CD14-positive monocyte (primary cell): ENCODE measurements around the gene SNRPE. TPM values are rescaled to one million over a fixed set of nuclear protein-coding genes. Genes with fewer than 3 reads are reported as not detected.

Experiments used
- DNase-seq, 3 donors: peaks; one replicate each; pipeline ENCODE4 v3.0.0-alpha.2; 2011 to 2022
- H2AFZ ChIP-seq: 2 replicates; pipeline ENCODE4 v1.6.0; 2012; ENCODE audit warnings: mild to moderate bottlenecking, low read depth, low read length, inconsistent platforms; ENCODE audit not compliant: insufficient read depth, poor library complexity, severe bottlenecking
- H3K27ac ChIP-seq, 2 donors: 1 replicate in 1 of 2; 2 replicates in 1 of 2; pipeline ENCODE4 v1.5.1; 2012 to 2013; ENCODE audit warnings: low read length in 2 of 2, control low read depth in 1 of 2, inconsistent platforms in 1 of 2, low read depth in 1 of 2, mild to moderate bottlenecking in 1 of 2
- H3K27me3 ChIP-seq, 2 donors: one replicate each; pipeline versions ENCODE4 v1.6.0 to v1.6.1; 2011 to 2013; ENCODE audit warnings: low read length in 2 of 2; ENCODE audit not compliant: control insufficient read depth in 2 of 2, insufficient read depth in 2 of 2
- H3K36me3 ChIP-seq, 2 donors: replicated peaks in 1 of 2; 1 replicate in 1 of 2; 2 replicates in 1 of 2; pipeline versions ENCODE4 v1.5.1 to v1.6.1; 2012 to 2013; ENCODE audit warnings: low read length in 2 of 2, control low read depth in 1 of 2, inconsistent platforms in 1 of 2, mild to moderate bottlenecking in 1 of 2; ENCODE audit not compliant: insufficient read depth in 2 of 2, control insufficient read depth in 1 of 2
- H3K4me1 ChIP-seq, 2 donors: 1 replicate in 1 of 2; 2 replicates in 1 of 2; pipeline versions ENCODE4 v1.5.1 to v1.6.1; 2012 to 2013; ENCODE audit warnings: low read length in 2 of 2, control low read depth in 1 of 2, inconsistent platforms in 1 of 2, mild to moderate bottlenecking in 1 of 2, moderate library complexity in 1 of 2; ENCODE audit not compliant: insufficient read depth in 2 of 2, control insufficient read depth in 1 of 2
- H3K4me2 ChIP-seq: replicated peaks from 2 replicates; pipeline ENCODE3; 2012; ENCODE audit warnings: low read length, moderate library complexity, mild to moderate bottlenecking; ENCODE audit not compliant: poor library complexity, severe bottlenecking; ENCODE audit errors: extremely low read depth
- H3K4me3 ChIP-seq, 3 experiments: fragments of 200-600 bp in 1 of 3; sonication (generic) in 1 of 3; replicated peaks in 1 of 3; 1 replicate in 2 of 3; 2 replicates in 1 of 3; pipeline ENCODE4 v1.5.1; 2011 to 2013; ENCODE audit warnings: low read length in 3 of 3, mild to moderate bottlenecking in 3 of 3, control low read depth in 2 of 3, low read depth in 2 of 3, inconsistent platforms in 1 of 3, moderate library complexity in 1 of 3
- H3K79me2 ChIP-seq: 2 replicates; pipeline ENCODE4 v1.6.0; 2012; ENCODE audit warnings: mild to moderate bottlenecking, control low read depth, inconsistent platforms, low read length, moderate library complexity; ENCODE audit not compliant: insufficient read depth
- H3K9ac ChIP-seq: 2 replicates; pipeline ENCODE4 v1.6.0; 2017; ENCODE audit warnings: low read length, mild to moderate bottlenecking; ENCODE audit not compliant: insufficient read depth, poor library complexity, severe bottlenecking
- H3K9me3 ChIP-seq, 2 donors: replicated peaks in 1 of 2; 1 replicate in 1 of 2; 2 replicates in 1 of 2; pipeline versions ENCODE4 v1.5.1 to v1.6.1; 2012 to 2013; ENCODE audit warnings: low read length in 2 of 2, control low read depth in 1 of 2; ENCODE audit not compliant: control insufficient read depth in 1 of 2, insufficient read depth in 1 of 2
- H4K20me1 ChIP-seq: 2 replicates; pipeline ENCODE4 v1.6.0; 2012; ENCODE audit warnings: mild to moderate bottlenecking, low read length, control low read depth, moderate library complexity; ENCODE audit not compliant: insufficient read depth
- H3K27ac Mint-ChIP-seq, 7 donors: one replicate each; pipeline ENCODE4 v1.8.0; 2020; ENCODE audit warnings: mild to moderate bottlenecking in 7 of 7, mixed read lengths in 7 of 7, moderate library complexity in 6 of 7, inconsistent platforms in 2 of 7
- H3K27me3 Mint-ChIP-seq, 3 donors: one replicate each; pipeline ENCODE4 v1.8.0; 2021 to 2022; ENCODE audit warnings: low read depth in 3 of 3, mild to moderate bottlenecking in 3 of 3, mixed read lengths in 3 of 3, moderate library complexity in 3 of 3, inconsistent platforms in 1 of 3
- H3K36me3 Mint-ChIP-seq, 2 donors: one replicate each; pipeline ENCODE4 v1.8.0; 2020; ENCODE audit warnings: mixed read lengths in 2 of 2, inconsistent platforms in 1 of 2, mild to moderate bottlenecking in 1 of 2
- H3K4me1 Mint-ChIP-seq: one replicate; pipeline ENCODE4 v1.8.0; 2020; ENCODE audit warnings: mild to moderate bottlenecking, mixed read lengths
- H3K4me3 Mint-ChIP-seq, 2 donors: one replicate each; pipeline ENCODE4 v1.8.0; 2020; ENCODE audit warnings: mild to moderate bottlenecking in 2 of 2, mixed read lengths in 2 of 2, moderate library complexity in 1 of 2
- H3K9me3 Mint-ChIP-seq, 7 donors: one replicate each; pipeline ENCODE4 v1.8.0; 2020 to 2022; ENCODE audit warnings: mixed read lengths in 7 of 7, mild to moderate bottlenecking in 6 of 7, moderate library complexity in 6 of 7, inconsistent platforms in 2 of 7
- WGBS: methylation state at CpG from one replicate; pipeline ENCODE4 v1.1.5; 2013; ENCODE audit warnings: missing lambda C conversion rate; ENCODE audit not compliant: insufficient coverage; 5-methylcytosine and 5-hydroxymethylcytosine counted together
- intact Hi-C, 2 donors: fragments of 100-400 bp; cut with micrococcal nuclease; formaldehyde crosslinking; loops; one replicate each; pipeline versions ENCODE4 v1.15.0 to v1.15.1; 2023
- polyA plus RNA-seq, 3 donors: library from polyadenylated mRNA; depleted of rRNA in 1 of 3; unstranded in 2 of 3; stranded (reverse) in 1 of 3; fragments of 300-500 nt in 2 of 3; fragments of >200 nt in 1 of 3; fragmentation: Illumina TruSeq in 2 of 3; gene quantifications; 1 replicate in 2 of 3; 2 replicates in 1 of 3; pipeline ENCODE4 v1.2.3, GENCODE V29; 2012 to 2021
- TF ChIP-seq, protein P1 (sequence below): fragments of 200-600 bp; IDR thresholded peaks from one replicate; pipeline ENCODE4 v1.8.0; 2022; ENCODE audit warnings: antibody characterized with exemption, mild to moderate bottlenecking

SNRPE gene
- polyA plus RNA-seq, 3 donors, result 86.4 to 198 (median 162) TPM

DNA sequence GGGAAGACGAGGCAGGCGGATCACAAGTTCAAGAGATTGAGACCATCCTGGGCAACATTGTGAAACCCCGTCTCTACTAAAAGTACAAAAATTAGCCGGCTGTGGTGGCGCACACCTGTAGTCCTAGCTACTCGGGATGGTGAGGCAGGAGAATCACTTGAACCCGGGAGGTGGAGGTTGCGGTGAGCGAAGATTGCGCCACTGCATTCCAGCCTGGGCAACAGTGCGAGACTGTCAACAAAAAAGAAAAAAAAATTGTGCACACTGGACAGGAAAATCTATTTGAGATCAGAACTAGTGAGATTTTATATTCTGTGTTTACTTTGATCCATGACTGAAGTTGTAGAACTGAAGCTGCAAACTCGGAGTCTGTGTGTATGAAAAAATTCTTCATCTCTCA lies 40.2 kb downstream of the SNRPE start:
- no peak overlapping the region for H3K27ac ChIP-seq
- no peak overlapping the region for H3K27ac Mint-ChIP-seq
- no peaks in the 10 kb centered on the region for H3K9me3 ChIP-seq
- H3K36me3 Mint-ChIP-seq, result no peaks in the 10 kb centered on the region
- H2AFZ ChIP-seq, result no peak overlapping the region
- H3K4me3 ChIP-seq, result no peak overlapping the region
- H4K20me1 ChIP-seq, result no peaks in the 10 kb centered on the region
- no peak overlapping the region for H3K9ac ChIP-seq
- peaks cover 0 to 8% (median 2%) of the 10 kb centered on the region in 7 donors for H3K9me3 Mint-ChIP-seq
- no peaks in the 10 kb centered on the region for H3K27me3 ChIP-seq
- no peaks in the 10 kb centered on the region for H3K36me3 ChIP-seq
- H3K27me3 Mint-ChIP-seq, result peaks cover 4 to 7% (median 6%) of the 10 kb centered on the region in 3 donors
- no peaks in the 10 kb centered on the region for H3K4me1 ChIP-seq
- WGBS, result 98% methylated on average over 11 of the region's 12 CpGs
- H3K4me1 Mint-ChIP-seq, result no peaks in the 10 kb centered on the region
- H3K79me2 ChIP-seq, result no peaks in the 10 kb centered on the region
- intact Hi-C loops, result no loop called here
- TF ChIP-seq, protein P1, sequence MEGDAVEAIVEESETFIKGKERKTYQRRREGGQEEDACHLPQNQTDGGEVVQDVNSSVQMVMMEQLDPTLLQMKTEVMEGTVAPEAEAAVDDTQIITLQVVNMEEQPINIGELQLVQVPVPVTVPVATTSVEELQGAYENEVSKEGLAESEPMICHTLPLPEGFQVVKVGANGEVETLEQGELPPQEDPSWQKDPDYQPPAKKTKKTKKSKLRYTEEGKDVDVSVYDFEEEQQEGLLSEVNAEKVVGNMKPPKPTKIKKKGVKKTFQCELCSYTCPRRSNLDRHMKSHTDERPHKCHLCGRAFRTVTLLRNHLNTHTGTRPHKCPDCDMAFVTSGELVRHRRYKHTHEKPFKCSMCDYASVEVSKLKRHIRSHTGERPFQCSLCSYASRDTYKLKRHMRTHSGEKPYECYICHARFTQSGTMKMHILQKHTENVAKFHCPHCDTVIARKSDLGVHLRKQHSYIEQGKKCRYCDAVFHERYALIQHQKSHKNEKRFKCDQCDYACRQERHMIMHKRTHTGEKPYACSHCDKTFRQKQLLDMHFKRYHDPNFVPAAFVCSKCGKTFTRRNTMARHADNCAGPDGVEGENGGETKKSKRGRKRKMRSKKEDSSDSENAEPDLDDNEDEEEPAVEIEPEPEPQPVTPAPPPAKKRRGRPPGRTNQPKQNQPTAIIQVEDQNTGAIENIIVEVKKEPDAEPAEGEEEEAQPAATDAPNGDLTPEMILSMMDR, result no peak
- no peak overlapping the region for H3K4me2 ChIP-seq
- no peak for DNase-seq
- H3K4me3 Mint-ChIP-seq, result no peak overlapping the region

DNA sequence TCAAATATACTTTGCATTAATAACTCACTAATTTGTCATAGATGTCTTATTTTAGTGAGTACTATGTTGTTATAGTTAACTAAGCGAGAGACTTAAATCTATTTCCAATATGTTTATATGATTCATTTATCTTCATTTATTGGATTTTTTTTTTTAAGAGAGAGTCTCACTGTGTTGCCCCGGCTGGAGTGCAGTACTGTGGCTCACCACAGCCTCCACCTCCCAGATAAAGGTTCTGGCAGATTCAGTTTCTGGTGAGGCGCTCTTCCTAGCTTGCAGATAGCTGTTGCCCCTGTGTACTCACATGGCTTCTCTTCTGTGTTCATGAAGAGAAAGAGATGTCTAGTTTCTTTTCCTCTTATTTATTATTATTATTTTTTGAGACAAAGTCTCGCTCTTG lies 43.9 kb downstream of the SNRPE start:
- Histone ChIP-seq H3K4me3 (no peak overlapping the region), H3K27me3 (no peaks in the 10 kb centered on the region), H3K79me2 (no peaks in the 10 kb centered on the region), H3K27ac (no peak overlapping the region), H3K9me3 (no peaks in the 10 kb centered on the region), H4K20me1 (no peaks in the 10 kb centered on the region), H3K4me1 (no peaks in the 10 kb centered on the region), H3K4me2 (no peak overlapping the region), H3K9ac (no peak overlapping the region), H2AFZ (no peak overlapping the region), H3K36me3 (no peaks in the 10 kb centered on the region)
- intact Hi-C loops, result no loop called here
- Mint-ChIP-seq H3K27me3 (peaks cover 4 to 8% (median 5%) of the 10 kb centered on the region in 3 donors), H3K9me3 (peaks cover 0 to 10% (median 2%) of the 10 kb centered on the region in 7 donors), H3K36me3 (no peaks in the 10 kb centered on the region), H3K4me1 (no peaks in the 10 kb centered on the region), H3K4me3 (no peak overlapping the region), H3K27ac (no peak overlapping the region)
- WGBS, result no CpG with 5 or more reads among the region's 4 CpGs
- TF ChIP-seq, protein P1, result no peak
- DNase-seq, result no peak
